ENCODE measurements around the gene POLR2F.
"Not testable (repeated sequence)": the region's sequence is repeated elsewhere in the genome, so short reads cannot be mapped to it uniquely, and the experiment has no call there.

Gene POLR2F

DNA sequence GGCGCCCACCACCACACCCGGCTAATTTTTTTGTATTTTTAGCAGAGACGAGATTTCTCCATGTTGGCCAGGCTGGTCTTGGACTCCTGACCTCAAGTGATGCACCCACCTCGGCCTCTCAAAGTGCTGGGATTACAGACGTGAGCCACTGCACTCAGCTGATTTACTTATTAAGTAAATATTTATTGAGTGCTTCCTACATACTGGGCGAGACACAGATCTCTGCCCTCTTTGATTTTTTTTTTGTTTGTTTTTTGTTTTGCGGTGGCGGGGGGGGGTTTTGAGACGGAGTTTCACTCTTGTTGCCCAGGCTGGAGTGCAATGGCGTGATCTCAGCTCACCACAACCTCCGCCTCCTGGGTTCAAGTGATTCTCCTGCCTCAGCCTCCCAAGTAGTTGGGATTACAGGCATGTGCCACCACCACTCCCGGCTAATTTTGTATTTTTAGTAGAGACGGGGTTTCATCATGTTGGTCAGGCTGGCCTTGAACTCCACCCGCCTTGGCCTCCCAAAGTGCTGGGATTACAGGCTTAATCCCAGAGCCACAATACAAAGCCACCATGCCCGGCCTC, 2.4 kb downstream of the POLR2F start:
- DNase-seq: not testable (repeated sequence)

DNA sequence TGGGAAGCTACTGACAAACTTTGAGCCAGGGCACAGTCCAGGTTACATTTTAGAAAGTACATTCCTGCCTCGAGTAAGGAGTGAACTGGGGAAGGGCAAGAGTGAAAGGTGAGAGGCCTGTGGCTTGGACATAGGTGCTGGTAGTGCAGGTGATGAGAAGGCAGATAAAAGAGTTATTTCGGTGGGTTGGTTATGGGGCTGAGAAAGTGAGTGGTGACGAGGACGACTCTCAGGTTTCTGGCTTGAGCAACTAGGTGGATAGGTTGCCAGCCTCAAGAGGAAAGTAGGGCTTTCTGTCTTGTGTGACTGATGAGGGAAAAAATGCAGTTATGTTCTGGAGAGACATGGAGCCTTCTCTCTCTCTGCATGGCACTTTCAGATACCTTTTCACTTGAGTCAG, 3.7 kb downstream of the POLR2F start:
- DNase-seq: no peak

- no peak for DNase-seq
Measured at GRCh38 chr22:37959231-37959825, 5.8 kb downstream of the POLR2F start.

GRCh38 chr22:37961062-37961461, 7.6 kb downstream of the POLR2F start:
- no peak for DNase-seq

DNA sequence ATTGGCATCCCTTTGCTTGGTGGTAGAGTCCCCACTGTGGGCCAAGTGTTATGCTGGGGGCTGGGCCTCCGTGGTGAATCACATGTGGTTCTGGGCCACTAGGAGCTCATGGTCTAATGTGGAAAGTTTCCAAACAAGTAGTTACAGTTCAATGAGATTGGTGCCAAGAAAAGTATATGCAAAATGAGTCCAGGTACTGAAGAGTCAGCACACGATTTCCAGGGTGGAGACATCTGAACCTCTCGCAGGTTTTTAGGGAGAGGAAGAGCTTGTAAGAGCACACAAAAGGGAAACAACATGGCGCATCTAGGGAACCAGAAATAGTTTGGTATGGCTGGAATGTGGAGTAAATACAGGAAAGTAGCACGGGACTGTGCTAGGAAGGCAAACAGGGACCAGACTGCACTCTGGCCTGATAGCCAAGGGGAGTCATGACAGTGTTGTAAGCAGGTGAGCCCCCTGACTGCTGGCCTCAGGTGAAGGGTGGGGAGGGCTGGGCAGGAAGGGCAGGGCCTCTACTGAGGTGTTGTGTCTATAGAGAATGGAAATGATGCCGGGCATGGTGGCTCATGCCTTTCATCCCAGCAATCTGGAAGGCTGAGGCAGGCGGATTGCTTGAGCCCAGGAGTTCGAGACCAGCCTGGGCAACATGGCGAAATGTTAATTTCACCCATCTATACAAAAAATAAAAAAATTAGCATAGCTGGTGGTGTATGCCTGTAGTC, 12.6 kb downstream of the POLR2F start:
- no peak for DNase-seq

- DNase-seq: no peak
Measured at GRCh38 chr22:37967147-37967546, 13.6 kb downstream of the POLR2F start.

DNA sequence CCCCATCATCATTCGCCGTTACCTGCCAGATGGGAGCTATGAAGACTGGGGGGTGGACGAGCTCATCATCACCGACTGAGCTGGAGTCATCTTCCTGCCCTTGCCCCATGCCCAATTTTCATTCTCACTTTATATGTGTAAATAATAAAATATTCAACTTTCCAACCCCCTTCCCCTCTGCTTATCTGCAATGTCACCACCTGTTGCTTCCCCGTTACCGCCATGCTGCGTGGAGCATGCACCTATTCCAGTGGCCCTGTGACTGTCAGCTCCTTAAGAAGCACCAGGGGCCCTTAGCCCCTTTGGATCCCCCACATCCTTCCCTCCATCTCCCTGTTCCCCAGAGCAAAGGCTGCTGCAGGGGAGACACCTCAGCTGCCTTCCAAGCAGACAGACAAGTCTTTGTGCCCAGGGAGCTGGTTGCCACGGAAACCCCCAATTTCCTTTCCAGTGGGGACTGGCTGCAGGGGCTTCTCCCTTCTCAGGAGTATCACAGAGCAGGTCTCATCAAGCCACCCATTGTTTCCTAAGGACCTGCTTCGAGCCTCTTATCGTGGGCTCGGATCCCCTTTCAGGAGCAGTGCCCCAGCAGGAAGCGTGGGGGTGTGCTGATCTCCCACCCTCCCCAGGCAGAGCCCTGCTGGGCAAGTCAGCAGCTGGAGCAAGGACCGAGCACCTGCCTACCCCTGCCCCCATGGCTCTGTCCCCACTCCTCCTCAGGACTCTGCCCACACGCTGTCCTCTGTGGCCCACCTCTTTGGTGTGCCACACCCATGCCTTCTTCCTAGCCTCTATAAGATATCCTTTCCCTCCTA, 14.3 kb downstream of the POLR2F start:
- DNase-seq: no peak

- no peak for DNase-seq
Measured at GRCh38 chr22:37968452-37969251, 15.2 kb downstream of the POLR2F start.

DNA sequence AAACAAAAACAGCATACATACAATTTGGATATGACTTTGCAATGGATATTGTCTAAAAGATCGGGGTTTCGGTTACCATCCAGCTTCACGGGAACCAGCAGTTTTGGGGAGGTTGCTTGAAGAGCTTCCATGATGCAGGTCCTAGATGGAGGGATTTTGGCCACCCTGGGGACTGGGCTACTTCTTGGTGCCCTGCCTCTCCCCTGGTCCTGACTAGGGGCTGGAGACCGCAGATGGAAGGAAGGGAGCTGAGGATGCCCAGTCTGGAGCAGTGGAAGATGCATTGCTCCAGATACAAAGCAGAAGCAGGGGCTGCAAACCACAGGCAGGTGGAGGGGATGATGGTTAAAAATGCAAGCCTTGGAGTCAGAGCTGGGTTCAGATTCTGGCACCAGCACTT, 17.4 kb downstream of the POLR2F start:
- DNase-seq: no peak

GRCh38 chr22:37971475-37972434, 18.3 kb downstream of the POLR2F start:
- DNase-seq: no peak

DNA sequence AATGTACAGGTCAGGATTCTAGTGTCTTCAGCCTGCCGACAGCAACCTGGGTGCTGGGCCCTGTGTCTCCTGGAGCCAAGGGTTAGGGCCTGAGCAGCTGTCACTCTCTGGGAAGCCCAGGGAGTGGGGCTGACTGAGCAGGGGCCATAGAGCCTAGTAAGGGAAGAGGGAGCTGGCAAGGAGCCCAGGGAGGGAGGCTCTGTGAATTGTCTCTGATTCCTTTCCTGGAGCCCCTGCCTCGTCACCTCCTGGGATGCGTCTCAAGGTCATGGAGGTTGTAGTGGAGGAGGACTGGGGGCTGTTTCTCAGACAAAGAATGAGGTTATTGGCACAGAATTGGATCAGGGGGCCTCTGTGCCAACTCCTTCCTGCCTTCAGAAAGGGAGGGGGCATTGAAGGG, 19.0 kb downstream of the POLR2F start:
- DNase-seq: no peak

GRCh38 chr22:37973271-37974170, 20.0 kb downstream of the POLR2F start:
- no peak for DNase-seq

GRCh38 chr22:37975153-37975552, 21.7 kb downstream of the POLR2F start:
- DNase-seq: no peak

- not testable (repeated sequence) for DNase-seq
Measured at GRCh38 chr22:37976022-37976421, 22.5 kb downstream of the POLR2F start.

- DNase-seq: no peak
Measured at GRCh38 chr22:37976547-37976946, 23.0 kb downstream of the POLR2F start.

DNA sequence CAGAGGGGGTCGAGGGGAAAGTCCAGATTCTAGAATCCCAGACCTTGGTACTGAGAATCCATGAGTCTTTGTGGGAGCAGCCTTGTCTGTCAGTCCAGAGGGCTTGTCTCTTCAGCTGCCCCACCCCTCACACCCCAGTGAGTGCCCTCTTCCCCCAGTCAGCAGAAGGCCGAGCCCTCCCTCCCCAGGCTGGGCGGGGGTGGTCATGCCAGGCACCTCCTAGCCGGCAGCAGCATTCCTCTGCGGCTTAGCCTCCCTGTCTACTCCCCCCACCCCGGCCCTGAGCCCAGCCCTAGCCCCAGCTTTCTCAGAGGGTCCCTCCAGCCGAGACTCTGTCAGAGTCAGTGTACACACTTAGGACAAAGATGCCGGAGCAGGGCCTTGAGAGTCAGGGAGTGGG, 26.3 kb downstream of the POLR2F start:
- no peak for DNase-seq

- DNase-seq: no peak
Measured at GRCh38 chr22:37981282-37982011, 27.9 kb downstream of the POLR2F start.

DNA sequence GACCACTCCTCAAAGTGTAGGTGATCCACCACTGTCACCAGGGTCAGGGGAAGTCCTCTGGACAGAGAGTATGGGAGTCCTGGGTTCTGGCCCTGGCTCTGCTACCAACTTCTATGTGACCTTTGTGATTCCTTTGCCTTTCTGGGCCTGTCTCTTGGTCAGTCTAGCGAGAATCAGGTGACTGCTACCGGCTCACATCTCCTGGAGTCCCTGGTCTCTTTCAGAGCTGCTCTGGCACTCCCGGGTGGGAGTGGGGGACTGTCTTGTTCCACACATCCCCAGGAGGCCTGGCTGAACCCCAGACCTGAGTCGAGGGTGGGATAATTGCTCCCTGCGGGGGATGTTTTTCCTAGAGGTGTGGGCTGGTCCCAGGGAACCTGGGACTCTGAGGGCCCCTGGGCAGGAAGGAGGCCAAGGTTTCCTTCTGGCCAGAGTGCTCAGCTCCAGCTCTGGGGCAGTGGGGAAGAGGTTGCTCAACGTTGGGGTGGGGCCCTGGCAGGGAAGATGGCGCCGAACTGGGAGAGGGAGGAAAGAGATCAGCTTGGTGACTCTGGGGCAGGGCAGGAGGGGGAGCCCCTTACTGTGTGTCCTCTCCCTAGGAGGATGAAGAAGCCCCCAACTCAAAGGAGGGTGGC, 28.8 kb downstream of the POLR2F start:
- DNase-seq: no peak
